ENCODE results near the gene ITGAD. TPM values are rescaled to one million over a fixed set of nuclear protein-coding genes. Genes with fewer than 3 reads are reported as not detected.

The ITGAD gene
- total RNA-seq, 1 experiment from 2014 or later = not detected

DNA sequence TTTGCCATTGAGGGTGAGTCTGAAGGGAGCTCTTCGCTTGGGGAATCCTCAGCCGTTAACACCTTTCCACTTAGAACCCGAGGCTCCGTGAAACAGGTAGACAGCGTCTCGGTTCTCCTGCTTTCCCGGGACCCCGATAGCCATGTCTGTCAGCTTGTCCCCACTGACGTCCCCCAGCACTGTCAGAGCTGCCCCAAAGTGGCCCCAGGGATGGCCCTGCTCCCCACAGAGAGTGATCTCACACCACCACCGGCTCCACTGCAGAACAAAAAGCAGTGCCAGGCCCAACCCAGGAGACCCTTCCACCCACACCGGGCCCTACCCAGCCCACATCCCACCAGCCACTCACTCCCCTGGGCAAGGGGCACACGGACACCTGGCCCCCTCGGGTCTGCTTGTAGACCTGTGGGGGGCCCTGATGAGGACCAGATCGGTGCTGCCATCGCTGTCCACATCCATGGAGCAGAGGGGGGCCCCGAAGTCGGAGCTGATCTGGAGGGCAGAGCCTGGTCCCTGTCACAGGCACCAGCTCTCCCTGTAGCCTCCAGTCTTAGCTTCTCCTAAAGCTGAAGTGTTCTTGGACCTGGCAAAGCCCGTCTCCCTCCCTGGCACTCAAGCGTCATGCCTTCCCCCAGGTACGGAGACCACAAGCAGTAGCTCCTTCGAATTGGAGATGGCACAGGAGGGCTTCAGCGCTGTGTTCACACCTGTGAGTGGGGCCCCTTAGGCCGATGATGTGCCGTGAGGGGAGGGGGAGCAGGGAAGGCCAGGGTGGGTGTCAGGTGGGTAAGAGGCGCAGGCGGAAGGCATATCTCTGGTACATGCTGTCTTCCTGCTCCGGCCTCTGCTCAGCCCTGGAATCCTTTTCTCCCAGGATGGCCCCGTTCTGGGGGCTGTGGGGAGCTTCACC is 31.7 kb upstream of the ITGAD start:
- DNase-seq = no peak
- CTCF ChIA-PET = no interaction called here
- POLR2A ChIA-PET (ENCODE audit: unreplicated experiment) = no interaction called here
- H3K9ac ChIP-seq (ENCODE audit: low read length) = no peak overlapping the region
- no peak for TF ChIP-seq EZH2 (IDR thresholded peaks at IDR 0.05; ENCODE audit: low read length, unreplicated experiment)
- no peak for TF ChIP-seq EZH2phosphoT487 (IDR thresholded peaks at IDR 0.05; ENCODE audit: borderline replicate concordance, low read length)
- TF ChIP-seq, protein P1, sequence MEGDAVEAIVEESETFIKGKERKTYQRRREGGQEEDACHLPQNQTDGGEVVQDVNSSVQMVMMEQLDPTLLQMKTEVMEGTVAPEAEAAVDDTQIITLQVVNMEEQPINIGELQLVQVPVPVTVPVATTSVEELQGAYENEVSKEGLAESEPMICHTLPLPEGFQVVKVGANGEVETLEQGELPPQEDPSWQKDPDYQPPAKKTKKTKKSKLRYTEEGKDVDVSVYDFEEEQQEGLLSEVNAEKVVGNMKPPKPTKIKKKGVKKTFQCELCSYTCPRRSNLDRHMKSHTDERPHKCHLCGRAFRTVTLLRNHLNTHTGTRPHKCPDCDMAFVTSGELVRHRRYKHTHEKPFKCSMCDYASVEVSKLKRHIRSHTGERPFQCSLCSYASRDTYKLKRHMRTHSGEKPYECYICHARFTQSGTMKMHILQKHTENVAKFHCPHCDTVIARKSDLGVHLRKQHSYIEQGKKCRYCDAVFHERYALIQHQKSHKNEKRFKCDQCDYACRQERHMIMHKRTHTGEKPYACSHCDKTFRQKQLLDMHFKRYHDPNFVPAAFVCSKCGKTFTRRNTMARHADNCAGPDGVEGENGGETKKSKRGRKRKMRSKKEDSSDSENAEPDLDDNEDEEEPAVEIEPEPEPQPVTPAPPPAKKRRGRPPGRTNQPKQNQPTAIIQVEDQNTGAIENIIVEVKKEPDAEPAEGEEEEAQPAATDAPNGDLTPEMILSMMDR (conservative IDR thresholded peaks at IDR 0.05; ENCODE audit: low read depth, low read length) = no peak
- H4K20me1 ChIP-seq (ENCODE audit: low read length) = no peaks in the 10 kb centered on the region
- H3K27me3 ChIP-seq (ENCODE audit: low read length) = no peaks in the 10 kb centered on the region
- H3K27ac ChIP-seq (ENCODE audit: low read length) = no peak overlapping the region
- no peaks in the 10 kb centered on the region for H3K79me2 ChIP-seq (ENCODE audit: low read length)
- no peak for ATAC-seq
- no peak overlapping the region for H3K4me2 ChIP-seq (ENCODE audit: low read length)
- H3K4me3 ChIP-seq (ENCODE audit: low read length) = no peak overlapping the region
- H3F3A ChIP-seq (ENCODE audit: low read length, unreplicated experiment) = no peaks in the 10 kb centered on the region
- H2AFZ ChIP-seq (ENCODE audit: low read length) = no peak overlapping the region
- no peaks in the 10 kb centered on the region for H3K9me3 ChIP-seq (ENCODE audit: low read length)
- BruUV-seq (replicated peaks) = no TSS peak
- no peaks in the 10 kb centered on the region for H3K9me2 ChIP-seq (replicated peaks; ENCODE audit: low read length)
- H3K36me3 ChIP-seq (ENCODE audit: low read depth, low read length) = no peaks in the 10 kb centered on the region
- no peaks in the 10 kb centered on the region for H3K4me1 ChIP-seq (ENCODE audit: insufficient read depth, low read length)
- intact Hi-C loops (cut with micrococcal nuclease) = no loop called here

DNA sequence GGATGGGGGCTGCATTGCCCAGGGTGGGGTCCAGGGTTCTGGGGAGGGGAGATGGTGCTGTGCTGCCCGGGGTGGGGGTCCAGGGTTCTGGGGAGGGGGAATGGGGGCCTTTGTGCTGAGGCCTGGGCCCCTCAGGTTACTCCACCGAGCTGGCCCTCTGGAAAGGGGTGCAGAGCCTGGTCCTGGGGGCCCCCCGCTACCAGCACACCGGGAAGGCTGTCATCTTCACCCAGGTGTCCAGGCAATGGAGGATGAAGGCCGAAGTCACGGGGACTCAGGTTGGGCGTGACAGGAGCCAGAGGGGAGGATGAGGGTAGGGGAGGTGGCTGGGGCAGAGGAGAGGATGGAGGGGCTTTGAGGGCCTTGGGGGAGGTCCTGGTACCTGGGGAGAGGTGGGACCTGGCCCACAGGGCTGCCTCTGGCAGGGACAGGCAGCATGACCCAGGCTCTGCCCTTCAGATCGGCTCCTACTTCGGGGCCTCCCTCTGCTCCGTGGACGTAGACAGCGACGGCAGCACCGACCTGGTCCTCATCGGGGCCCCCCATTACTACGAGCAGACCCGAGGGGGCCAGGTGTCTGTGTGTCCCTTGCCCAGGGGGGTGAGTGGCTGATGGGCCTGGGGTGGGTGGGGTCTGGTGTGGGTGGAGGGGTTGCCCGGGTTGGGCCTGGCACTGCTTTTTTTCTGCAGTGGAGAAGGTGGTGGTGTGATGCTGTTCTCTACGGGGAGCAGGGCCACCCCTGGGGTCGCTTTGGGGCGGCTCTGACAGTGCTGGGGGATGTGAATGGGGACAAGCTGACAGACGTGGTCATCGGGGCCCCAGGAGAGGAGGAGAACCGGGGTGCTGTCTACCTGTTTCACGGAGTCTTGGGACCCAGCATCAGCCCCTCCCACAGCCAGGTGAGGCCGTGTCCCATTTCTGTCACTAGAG is 30.4 kb upstream of the ITGAD start:
- CTCF ChIA-PET = no interaction called here
- POLR2A ChIA-PET (ENCODE audit: unreplicated experiment) = no interaction called here
- ATAC-seq = no peak

More for the DNA sequence above, 30.4 kb upstream of the ITGAD start:
- Histone ChIP-seq H4K20me1 (ENCODE audit: low read length) (no peaks in the 10 kb centered on the region), H3K9ac (ENCODE audit: low read length) (no peak overlapping the region), H3K79me2 (ENCODE audit: low read length) (no peaks in the 10 kb centered on the region), H3K36me3 (ENCODE audit: low read depth, low read length) (no peaks in the 10 kb centered on the region), H3K27me3 (ENCODE audit: low read length) (no peaks in the 10 kb centered on the region), H3K27ac (ENCODE audit: low read length) (no peak overlapping the region), H3K4me1 (ENCODE audit: insufficient read depth, low read length) (no peaks in the 10 kb centered on the region), H3K9me2 (replicated peaks; ENCODE audit: low read length) (no peaks in the 10 kb centered on the region), H3K4me3 (ENCODE audit: low read length) (no peak overlapping the region), H2AFZ (ENCODE audit: low read length) (no peak overlapping the region), H3F3A (ENCODE audit: low read length, unreplicated experiment) (no peaks in the 10 kb centered on the region), H3K4me2 (ENCODE audit: low read length) (no peak overlapping the region), H3K9me3 (ENCODE audit: low read length) (no peaks in the 10 kb centered on the region)
- intact Hi-C loops (cut with micrococcal nuclease) = no loop called here
- no TSS peak for BruUV-seq (replicated peaks)
- no peak for DNase-seq
- TF ChIP-seq, protein P1 (conservative IDR thresholded peaks at IDR 0.05; ENCODE audit: low read depth, low read length) = no peak
- no peak for TF ChIP-seq EZH2phosphoT487 (IDR thresholded peaks at IDR 0.05; ENCODE audit: borderline replicate concordance, low read length)

All from PC-3 (cell line).